IMR-90 (cell line): ENCODE results near the gene OGFOD3. TPM values are rescaled to one million over a fixed set of nuclear protein-coding genes. Genes with fewer than 3 reads are reported as not detected.

Experiments used
- ATAC-seq: fragments of 200-7000 bp; cut with Tn5 transposase; 2 replicates; pipeline ENCODE4 v1.9.1; 2020; ENCODE audit warnings: low read depth, mild to moderate bottlenecking, moderate library complexity
- BruUV-seq: library from RNA; stranded (reverse); fragments of 400-500 nt; replicated peaks from 2 replicates; lab custom pipeline; 2021; lab: Mats Ljungman, UMichigan
- CTCF ChIA-PET: fragments of 300-600 bp; formaldehyde crosslinking; extraction: SDS; loops from one replicate; lab custom pipeline; 2021; ENCODE audit warnings: antibody characterized with exemption; lab: Yijun Ruan, JAX
- POLR2A ChIA-PET: fragments of 300-600 bp; sonication (Branson Sonifier 250); formaldehyde crosslinking; loops from one replicate; lab custom pipeline; 2022; ENCODE audit warnings: antibody characterized with exemption; ENCODE audit not compliant: unreplicated experiment; lab: Charles Lee
- DNase-seq: peaks from one replicate; pipeline ENCODE4 v3.0.0; 2013
- H2AFZ ChIP-seq: replicated peaks from 2 replicates; pipeline ENCODE3; 2013; ENCODE audit warnings: low read length, mild to moderate bottlenecking; ENCODE audit not compliant: poor library complexity
- H2AK5ac ChIP-seq: 2 replicates; pipeline ENCODE4 v1.6.1; 2013; ENCODE audit warnings: low read depth, low read length, inconsistent platforms
- H2AK9ac ChIP-seq: replicated peaks from 2 replicates; pipeline ENCODE3; 2013; ENCODE audit warnings: mild to moderate bottlenecking, low read depth, low read length, moderate library complexity; ENCODE audit not compliant: poor library complexity
- H2BK120ac ChIP-seq: 2 replicates; pipeline ENCODE4 v1.6.1; 2013; ENCODE audit warnings: low read depth, low read length, inconsistent platforms
- H2BK15ac ChIP-seq: 3 replicates; pipeline ENCODE4 v1.6.1; 2013; ENCODE audit warnings: low read depth, low read length, inconsistent platforms
- H2BK20ac ChIP-seq: 2 replicates; pipeline ENCODE4 v1.6.1; 2013; ENCODE audit warnings: low read depth, mild to moderate bottlenecking, inconsistent platforms, low read length, moderate library complexity
- H2BK5ac ChIP-seq: 2 replicates; pipeline ENCODE4 v1.6.1; 2013; ENCODE audit warnings: mild to moderate bottlenecking, low read depth, low read length, inconsistent platforms; ENCODE audit not compliant: poor library complexity, severe bottlenecking
- H3K14ac ChIP-seq: replicated peaks from 2 replicates; pipeline ENCODE4 v1.6.1; 2013; ENCODE audit warnings: low read depth, low read length, inconsistent platforms
- H3K18ac ChIP-seq: 2 replicates; pipeline ENCODE4 v1.6.1; 2013; ENCODE audit warnings: low read depth, low read length, control low read depth
- H3K23ac ChIP-seq: 2 replicates; pipeline ENCODE4 v1.6.1; 2013; ENCODE audit warnings: low read depth, low read length, inconsistent platforms
- H3K27ac ChIP-seq: 2 replicates; pipeline ENCODE4 v1.5.1; 2013; ENCODE audit warnings: mild to moderate bottlenecking, control low read depth, low read length; ENCODE audit not compliant: insufficient read depth
- H3K27me3 ChIP-seq: 2 replicates; pipeline ENCODE4 v1.6.1; 2013; ENCODE audit warnings: low read length; ENCODE audit not compliant: control insufficient read depth, insufficient read depth
- H3K36me3 ChIP-seq: 2 replicates; pipeline ENCODE4 v1.6.1; 2013; ENCODE audit warnings: low read length, mixed read lengths; ENCODE audit not compliant: control insufficient read depth, insufficient read depth
- H3K4ac ChIP-seq: 2 replicates; pipeline ENCODE4 v1.6.1; 2013; ENCODE audit warnings: low read depth, low read length, inconsistent platforms
- H3K4me1 ChIP-seq: 2 replicates; pipeline ENCODE4 v1.6.1; 2013; ENCODE audit warnings: low read length, mixed read lengths; ENCODE audit not compliant: control insufficient read depth, insufficient read depth
- H3K4me2 ChIP-seq: 2 replicates; pipeline ENCODE4 v1.6.1; 2013; ENCODE audit warnings: low read depth, mild to moderate bottlenecking, control low read depth, low read length, moderate library complexity
- H3K4me3 ChIP-seq: 2 replicates; pipeline ENCODE4 v1.5.1; 2013; ENCODE audit warnings: low read depth, mild to moderate bottlenecking, control low read depth, low read length, moderate library complexity; ENCODE audit not compliant: insufficient read depth
- H3K56ac ChIP-seq: 2 replicates; pipeline ENCODE4 v1.6.1; 2013; ENCODE audit warnings: low read length, inconsistent platforms; ENCODE audit not compliant: insufficient read depth; ENCODE audit errors: extremely low read depth
- H3K79me1 ChIP-seq, 2 experiments: 2 replicates each; pipeline ENCODE4 v1.6.1; 2013; ENCODE audit warnings: low read length in 2 of 2, inconsistent platforms in 1 of 2, low read depth in 1 of 2
- H3K9ac ChIP-seq: 2 replicates; pipeline ENCODE4 v1.6.1; 2013; ENCODE audit warnings: low read depth, low read length, control low read depth
- H3K9me1 ChIP-seq: 2 replicates; pipeline ENCODE4 v1.6.1; 2013; ENCODE audit warnings: low read length, inconsistent platforms; ENCODE audit not compliant: insufficient read depth
- H3K9me3 ChIP-seq: 2 replicates; pipeline ENCODE4 v1.6.1; 2013; ENCODE audit warnings: low read length; ENCODE audit not compliant: control insufficient read depth, insufficient read depth
- H4K20me1 ChIP-seq: 2 replicates; pipeline ENCODE4 v1.6.1; 2013; ENCODE audit warnings: low read length, inconsistent platforms; ENCODE audit not compliant: insufficient read depth
- H4K5ac ChIP-seq: 2 replicates; pipeline ENCODE4 v1.6.1; 2013; ENCODE audit warnings: mild to moderate bottlenecking, low read depth, low read length, control low read depth
- H4K8ac ChIP-seq, 2 experiments: 2 replicates each; pipeline ENCODE4 v1.6.1; 2013; ENCODE audit warnings: low read depth in 2 of 2, low read length in 2 of 2, control low read depth in 1 of 2, inconsistent platforms in 1 of 2
- H4K91ac ChIP-seq: 2 replicates; pipeline ENCODE4 v1.6.1; 2013; ENCODE audit warnings: low read depth, low read length, inconsistent platforms; ENCODE audit not compliant: insufficient read depth
- BHLHE40 ChIP-seq: fragments of 150-350 bp; IDR thresholded peaks from 2 replicates; pipeline ENCODE4 v1.6.1; 2016; ENCODE audit warnings: mild to moderate bottlenecking, low read depth, low read length
- CHD1 ChIP-seq: IDR thresholded peaks from 2 replicates; pipeline ENCODE4 v1.6.1; 2012; ENCODE audit warnings: low read depth, low read length, improper control_type of control experiment
- CTCF ChIP-seq: conservative IDR thresholded peaks from 2 replicates; pipeline ENCODE4 v1.5.1; 2012; ENCODE audit warnings: mild to moderate bottlenecking, low read depth, low read length, improper control_type of control experiment
- ELK1 ChIP-seq: fragments of 150-350 bp; IDR thresholded peaks from 2 replicates; pipeline ENCODE4 v1.6.1; 2016; ENCODE audit warnings: low read depth, mild to moderate bottlenecking, low read length, moderate library complexity, borderline replicate concordance
- MAFK ChIP-seq: IDR thresholded peaks from 2 replicates; pipeline ENCODE4 v1.6.1; 2012; ENCODE audit warnings: low read depth, low read length, improper control_type of control experiment
- MAZ ChIP-seq: IDR thresholded peaks from 2 replicates; pipeline ENCODE4 v1.6.1; 2012; ENCODE audit warnings: low read depth, mild to moderate bottlenecking, low read length, improper control_type of control experiment, moderate library complexity, borderline replicate concordance
- MXI1 ChIP-seq: IDR thresholded peaks from 2 replicates; pipeline ENCODE4 v1.6.1; 2012; ENCODE audit warnings: low read depth, mild to moderate bottlenecking, low read length, moderate library complexity, borderline replicate concordance
- NFE2L2 ChIP-seq: fragments of 150-350 bp; IDR thresholded peaks from 2 replicates; pipeline ENCODE4 v1.6.1; 2016; ENCODE audit warnings: low read depth, mild to moderate bottlenecking, low read length
- RAD21 ChIP-seq: IDR thresholded peaks from 2 replicates; pipeline ENCODE4 v1.6.1; 2012; ENCODE audit warnings: low read length, improper control_type of control experiment
- RCOR1 ChIP-seq: IDR thresholded peaks from 2 replicates; pipeline ENCODE4 v1.6.1; 2012; ENCODE audit warnings: mild to moderate bottlenecking, low read length, improper control_type of control experiment; ENCODE audit not compliant: insufficient replicate concordance
- RFX5 ChIP-seq: IDR thresholded peaks from 2 replicates; pipeline ENCODE4 v1.8.0; 2012; ENCODE audit warnings: low read depth, mild to moderate bottlenecking, low read length, moderate library complexity
- SMC3 ChIP-seq: fragments of 150-350 bp; IDR thresholded peaks from 2 replicates; pipeline ENCODE4 v1.6.1; 2016; ENCODE audit warnings: low read depth, mild to moderate bottlenecking, antibody characterized with exemption, low read length, moderate library complexity
- WGBS, 2 experiments: methylation state at CpG; one replicate each; pipeline versions ENCODE4 v1.1.5 to v1.1.7; 2013; ENCODE audit warnings: missing lambda C conversion rate in 2 of 2; ENCODE audit not compliant: insufficient read length in 1 of 2; ENCODE audit errors: extremely low coverage in 2 of 2; 5-methylcytosine and 5-hydroxymethylcytosine counted together
- dilution Hi-C: fragments of 300-500 bp; cut with HindIII; formaldehyde crosslinking; loops from one replicate; pipeline ENCODE4 v1.14.3; 2018; ENCODE audit warnings: low sequenced_read_pairs; ENCODE audit not compliant: unreplicated experiment
- in situ Hi-C: fragments of 300-500 bp; cut with MboI; formaldehyde crosslinking; loops from 3 replicates; pipeline ENCODE4 v1.14.3; 2019; ENCODE audit warnings: low sequenced_read_pairs, inconsistent platforms, mixed read lengths
- intact Hi-C: fragments of 100-400 bp; cut with micrococcal nuclease; formaldehyde crosslinking; loops from 2 replicates; pipeline ENCODE4 v1.10.0; 2022
- polyA plus RNA-seq, 3 experiments: library from polyadenylated mRNA; depleted of rRNA; stranded (reverse); fragments of >200 nt; gene quantifications; 2 replicates each; pipeline ENCODE4 v1.2.3, GENCODE V29; 2012; ENCODE audit warnings: low replicate concordance in 1 of 3
- total RNA-seq: library from RNA; depleted of rRNA; stranded (reverse); fragments of >200 nt; gene quantifications from 2 replicates; pipeline ENCODE4 v1.2.3, GENCODE V29; 2012

OGFOD3 gene
- total and polyA plus RNA-seq, 2 of the 4 experiments (the other 2 are of a cell fraction) = 25.3 to 33.4 TPM

GRCh38 chr17:82461827-82462524 lies 43.6 kb upstream of the OGFOD3 start:
- Histone ChIP-seq H3K79me1 (peaks cover 13 to 45% of the 10 kb centered on the region in 2 experiments), H3K56ac (no peak overlapping the region), H4K5ac (no peak overlapping the region), H4K8ac (no peak overlapping the region), H3K9ac (no peak overlapping the region), H3K27me3 (no peaks in the 10 kb centered on the region), H2AK9ac (no peak overlapping the region), H4K20me1 (peaks cover 13% of the 10 kb centered on the region), H2BK5ac (no peak overlapping the region), H2AFZ (no peak overlapping the region), H3K14ac (no peak overlapping the region), H2BK15ac (no peak overlapping the region), H3K9me3 (no peaks in the 10 kb centered on the region), H3K4ac (no peak overlapping the region), H3K18ac (no peak overlapping the region), H2BK20ac (no peak overlapping the region), H2BK120ac (no peak overlapping the region), H3K27ac (no peak overlapping the region), H3K4me3 (no peak overlapping the region), H3K23ac (no peak overlapping the region), H3K9me1 (peaks cover 10% of the 10 kb centered on the region; the same call in 1 of the 2 replicates), H2AK5ac (no peak overlapping the region), H4K91ac (no peak overlapping the region), H3K4me2 (no peak overlapping the region), H3K36me3 (peaks cover 50% of the 10 kb centered on the region), H3K4me1 (peaks cover 3% of the 10 kb centered on the region)
- in situ Hi-C loops = no loop called here
- BruUV-seq = no TSS peak
- ATAC-seq = no peak
- intact Hi-C loops = no loop called here
- DNase-seq = no peak
- WGBS, 2 experiments = 94% methylated on average over 4 of the region's 10 CpGs; no CpG with 5 or more reads in 1 of the 2 experiments
- TF ChIP-seq CTCF (no peak), RCOR1 (no peak), RFX5 (no peak), MAZ (no peak), MAFK (no peak), NFE2L2 (no peak), RAD21 (no peak), ELK1 (no peak), MXI1 (no peak), BHLHE40 (no peak), SMC3 (no peak), CHD1 (no peak)
- dilution Hi-C loops = no loop called here
- POLR2A ChIA-PET = no interaction called here
- CTCF ChIA-PET = no interaction called here
